ENCODE results near the gene LONRF3. TPM values are rescaled to one million over a fixed set of nuclear protein-coding genes. Genes with fewer than 3 reads are reported as not detected.

LONRF3 gene
- total RNA-seq, 2 donors from 2014 or later = 8.5 to 24.6 TPM

DNA sequence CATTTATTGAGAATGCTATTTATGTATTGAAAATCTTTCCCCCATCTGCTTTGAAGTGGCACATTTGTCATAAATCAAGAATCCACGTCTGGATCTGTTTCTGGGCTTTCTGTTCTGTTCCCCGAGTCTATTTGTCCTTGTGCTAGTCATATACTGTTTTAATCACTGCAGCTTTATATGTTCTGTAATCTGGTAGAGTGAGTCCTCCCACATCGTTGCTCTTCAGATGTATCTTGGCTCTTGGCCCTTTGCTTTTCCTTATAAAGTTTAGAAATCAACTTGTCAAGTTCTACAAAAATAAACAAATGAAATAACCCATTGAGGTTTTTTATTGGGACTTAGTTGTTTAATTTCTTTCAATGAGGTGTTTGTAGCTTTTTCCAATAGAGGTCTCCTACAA is 29.0 kb downstream of the LONRF3 start:
- ATAC-seq (ENCODE audit: insufficient number of reproducible peaks, low FRiP score, low read depth) (no peak), DNase-seq (ENCODE audit: low spot score) (no peak)
- Histone ChIP-seq H3K4me3 (no peak overlapping the region), H3K9me3 (no peaks in the 10 kb centered on the region), H3K27ac (no peak overlapping the region), H3K36me3 (no peaks in the 10 kb centered on the region), H3K4me1 (ENCODE audit: control insufficient read depth in 1 of 2, low read depth in 2 of 2) (no peaks in the 10 kb centered on the region), H3K27me3 (replicated peaks; ENCODE audit: insufficient read depth) (no peaks in the 10 kb centered on the region)
- TF ChIP-seq, protein P1, sequence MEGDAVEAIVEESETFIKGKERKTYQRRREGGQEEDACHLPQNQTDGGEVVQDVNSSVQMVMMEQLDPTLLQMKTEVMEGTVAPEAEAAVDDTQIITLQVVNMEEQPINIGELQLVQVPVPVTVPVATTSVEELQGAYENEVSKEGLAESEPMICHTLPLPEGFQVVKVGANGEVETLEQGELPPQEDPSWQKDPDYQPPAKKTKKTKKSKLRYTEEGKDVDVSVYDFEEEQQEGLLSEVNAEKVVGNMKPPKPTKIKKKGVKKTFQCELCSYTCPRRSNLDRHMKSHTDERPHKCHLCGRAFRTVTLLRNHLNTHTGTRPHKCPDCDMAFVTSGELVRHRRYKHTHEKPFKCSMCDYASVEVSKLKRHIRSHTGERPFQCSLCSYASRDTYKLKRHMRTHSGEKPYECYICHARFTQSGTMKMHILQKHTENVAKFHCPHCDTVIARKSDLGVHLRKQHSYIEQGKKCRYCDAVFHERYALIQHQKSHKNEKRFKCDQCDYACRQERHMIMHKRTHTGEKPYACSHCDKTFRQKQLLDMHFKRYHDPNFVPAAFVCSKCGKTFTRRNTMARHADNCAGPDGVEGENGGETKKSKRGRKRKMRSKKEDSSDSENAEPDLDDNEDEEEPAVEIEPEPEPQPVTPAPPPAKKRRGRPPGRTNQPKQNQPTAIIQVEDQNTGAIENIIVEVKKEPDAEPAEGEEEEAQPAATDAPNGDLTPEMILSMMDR (IDR thresholded peaks at IDR 0.05) = no peak

DNA sequence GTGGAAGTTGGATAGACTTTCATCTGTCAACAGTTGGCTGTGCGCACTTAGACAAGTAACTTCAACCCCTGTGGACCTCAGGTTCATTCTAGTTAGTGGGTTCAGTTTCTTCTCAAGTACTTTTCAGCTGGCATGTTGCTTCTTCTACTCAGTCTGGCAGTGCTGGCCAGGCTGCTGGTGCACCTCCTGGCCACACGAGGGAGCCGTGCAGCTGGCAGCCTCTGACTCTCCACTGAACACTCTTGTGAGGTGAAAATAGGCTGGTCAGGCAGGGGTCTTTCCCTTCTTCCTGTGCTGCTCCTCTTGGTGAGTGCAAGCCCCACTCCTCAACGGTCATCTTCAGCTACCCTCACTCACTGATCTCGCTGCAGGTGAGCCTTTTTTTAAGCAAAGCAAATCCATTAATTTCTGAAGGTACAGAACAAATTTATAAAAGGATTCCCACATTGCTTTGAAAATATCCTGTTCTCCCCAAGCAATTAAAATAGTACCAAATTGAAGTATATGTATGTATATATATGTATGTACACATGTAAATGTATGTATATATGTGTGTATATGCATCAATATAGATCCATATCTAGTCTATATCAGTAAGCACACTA is 30.6 kb downstream of the LONRF3 start:
- H3K36me3 ChIP-seq = no peaks in the 10 kb centered on the region
- H3K4me3 ChIP-seq = no peak overlapping the region
- no peaks in the 10 kb centered on the region for H3K27me3 ChIP-seq (replicated peaks; ENCODE audit: insufficient read depth)
- no peaks in the 10 kb centered on the region for H3K9me3 ChIP-seq
- no peak for DNase-seq (ENCODE audit: low spot score)
- H3K27ac ChIP-seq = no peak overlapping the region
- H3K4me1 ChIP-seq (ENCODE audit: control insufficient read depth in 1 of 2, low read depth in 2 of 2) = no peaks in the 10 kb centered on the region
- TF ChIP-seq, protein P1 (IDR thresholded peaks at IDR 0.05) = peak; percentile 70
- ATAC-seq (ENCODE audit: insufficient number of reproducible peaks, low FRiP score, low read depth) = no peak

- no peak for DNase-seq (ENCODE audit: low spot score)
- no peak for ATAC-seq (ENCODE audit: insufficient number of reproducible peaks, low FRiP score, low read depth)
Measured at GRCh38 chrX:119007189-119007770, 32.9 kb downstream of the LONRF3 start.

GRCh38 chrX:119008110-119008744 is 33.8 kb downstream of the LONRF3 start:
- no peak for ATAC-seq (ENCODE audit: insufficient number of reproducible peaks, low FRiP score, low read depth)
- H3K4me1 ChIP-seq (ENCODE audit: control insufficient read depth in 1 of 2, low read depth in 2 of 2) = no peaks in the 10 kb centered on the region
- TF ChIP-seq, protein P1 (IDR thresholded peaks at IDR 0.05) = peak; percentile 21
- no peak overlapping the region for H3K27ac ChIP-seq
- no peak overlapping the region for H3K4me3 ChIP-seq
- no peak for DNase-seq (ENCODE audit: low spot score)
- H3K27me3 ChIP-seq (replicated peaks; ENCODE audit: insufficient read depth) = no peaks in the 10 kb centered on the region
- no peaks in the 10 kb centered on the region for H3K9me3 ChIP-seq
- no peaks in the 10 kb centered on the region for H3K36me3 ChIP-seq

More at GRCh38 chrX:119007189-119007770, 32.9 kb downstream of the LONRF3 start:
- TF ChIP-seq, protein P1 (IDR thresholded peaks at IDR 0.05) = no peak
- no peaks in the 10 kb centered on the region for H3K9me3 ChIP-seq
- no peaks in the 10 kb centered on the region for H3K36me3 ChIP-seq
- no peaks in the 10 kb centered on the region for H3K4me1 ChIP-seq (ENCODE audit: control insufficient read depth in 1 of 2, low read depth in 2 of 2)
- H3K4me3 ChIP-seq = no peak overlapping the region
- H3K27ac ChIP-seq = no peak overlapping the region
- H3K27me3 ChIP-seq (replicated peaks; ENCODE audit: insufficient read depth) = no peaks in the 10 kb centered on the region

DNA sequence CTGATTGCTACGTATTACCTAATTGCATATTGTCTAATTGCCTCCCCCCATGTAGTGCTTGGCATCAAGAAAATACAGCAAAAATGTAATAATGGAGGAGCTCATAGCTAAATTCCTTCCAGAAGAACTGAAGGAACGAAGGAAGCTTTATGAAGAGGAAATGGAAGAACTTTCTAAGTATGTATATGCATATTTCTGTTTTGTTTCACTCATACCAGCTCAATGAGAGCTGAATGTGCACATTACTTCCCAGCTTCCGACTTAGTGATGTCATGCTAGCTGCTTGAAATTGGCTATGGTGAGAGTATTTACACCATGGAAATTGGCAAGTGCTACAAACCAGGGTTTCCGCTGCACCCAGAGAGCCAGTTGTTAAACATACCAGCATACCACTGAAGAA is 34.7 kb downstream of the LONRF3 start:
- no peak overlapping the region for H3K27ac ChIP-seq
- H3K4me1 ChIP-seq (ENCODE audit: control insufficient read depth in 1 of 2, low read depth in 2 of 2) = no peaks in the 10 kb centered on the region
- ATAC-seq (ENCODE audit: insufficient number of reproducible peaks, low FRiP score, low read depth) = no peak
- H3K4me3 ChIP-seq = no peak overlapping the region
- H3K9me3 ChIP-seq = no peaks in the 10 kb centered on the region
- TF ChIP-seq, protein P1 (IDR thresholded peaks at IDR 0.05) = no peak
- DNase-seq (ENCODE audit: low spot score) = no peak
- no peaks in the 10 kb centered on the region for H3K36me3 ChIP-seq
- H3K27me3 ChIP-seq (replicated peaks; ENCODE audit: insufficient read depth) = no peaks in the 10 kb centered on the region
